Neuronal stem cell (in vitro differentiated cells): Measurements from ENCODE around the gene CACNA2D2.

ENCODE experiments used
- DNase-seq: peaks from one replicate; pipeline ENCODE4 v3.0.0-alpha.2; 2013; ENCODE audit warnings: low spot score
- H2AFZ ChIP-seq: one replicate; pipeline ENCODE4 v1.6.1; 2013; ENCODE audit warnings: mild to moderate bottlenecking, low read length, inconsistent platforms
- H2AK5ac ChIP-seq: 2 replicates; pipeline ENCODE4 v1.6.1; 2013; ENCODE audit warnings: low read depth, mild to moderate bottlenecking, inconsistent platforms, low read length, moderate library complexity, mixed read lengths
- H2BK120ac ChIP-seq: 2 replicates; pipeline ENCODE4 v1.6.1; 2013; ENCODE audit warnings: low read depth, mild to moderate bottlenecking, inconsistent platforms, low read length, moderate library complexity, mixed read lengths
- H2BK12ac ChIP-seq: one replicate; pipeline ENCODE4 v1.6.1; 2013; ENCODE audit warnings: low read length, inconsistent platforms
- H2BK15ac ChIP-seq: 2 replicates; pipeline ENCODE4 v1.6.1; 2013; ENCODE audit warnings: mild to moderate bottlenecking, low read length, inconsistent platforms, mixed read lengths
- H2BK5ac ChIP-seq: one replicate; pipeline ENCODE4 v1.6.1; 2013; ENCODE audit warnings: inconsistent platforms, mild to moderate bottlenecking, low read length, moderate library complexity
- H3K14ac ChIP-seq: one replicate; pipeline ENCODE4 v1.6.1; 2013; ENCODE audit warnings: low read length, inconsistent platforms
- H3K18ac ChIP-seq: 2 replicates; pipeline ENCODE4 v1.6.1; 2013; ENCODE audit warnings: low read length, inconsistent platforms
- H3K23ac ChIP-seq: 2 replicates; pipeline ENCODE4 v1.6.1; 2013; ENCODE audit warnings: low read depth, mild to moderate bottlenecking, mixed read lengths, low read length, inconsistent platforms; ENCODE audit not compliant: poor library complexity
- H3K27ac ChIP-seq: replicated peaks from 3 replicates; pipeline ENCODE4 v1.5.1; 2013; ENCODE audit warnings: low read length, inconsistent platforms
- H3K27me3 ChIP-seq, 3 experiments: 2 replicates each; pipeline ENCODE4 v1.6.1; 2013; ENCODE audit warnings: low read length in 3 of 3, mild to moderate bottlenecking in 2 of 3, inconsistent platforms in 1 of 3, low read depth in 1 of 3, mixed read lengths in 1 of 3, moderate library complexity in 1 of 3; ENCODE audit not compliant: control insufficient read depth in 3 of 3, insufficient read depth in 3 of 3
- H3K36me3 ChIP-seq, 2 donors: replicated peaks in 1 of 2; 2 replicates each; pipeline ENCODE4 v1.6.1; 2013; ENCODE audit warnings: low read length in 2 of 2; ENCODE audit not compliant: control insufficient read depth in 2 of 2, insufficient read depth in 2 of 2
- H3K4ac ChIP-seq: 2 replicates; pipeline ENCODE4 v1.6.1; 2013; ENCODE audit warnings: inconsistent platforms, mild to moderate bottlenecking, low read length, moderate library complexity
- H3K4me1 ChIP-seq, 2 donors: 1 replicate in 1 of 2; 2 replicates in 1 of 2; pipeline ENCODE4 v1.6.1; 2013; ENCODE audit warnings: low read length in 2 of 2, low read depth in 1 of 2; ENCODE audit not compliant: control insufficient read depth in 2 of 2, insufficient read depth in 1 of 2
- H3K4me2 ChIP-seq: one replicate; pipeline ENCODE4 v1.6.1; 2013; ENCODE audit warnings: mild to moderate bottlenecking, low read length, inconsistent platforms; ENCODE audit not compliant: insufficient read depth, poor library complexity, severe bottlenecking
- H3K4me3 ChIP-seq, 2 donors: 2 replicates each; pipeline ENCODE4 v1.5.1; 2013; ENCODE audit warnings: low read length in 2 of 2, mild to moderate bottlenecking in 2 of 2, inconsistent platforms in 1 of 2, moderate library complexity in 1 of 2
- H3K79me1 ChIP-seq: one replicate; pipeline ENCODE4 v1.6.1; 2013; ENCODE audit warnings: low read depth, mild to moderate bottlenecking, inconsistent platforms, low read length, moderate library complexity
- H3K9ac ChIP-seq: one replicate; pipeline ENCODE4 v1.6.1; 2013; ENCODE audit warnings: mild to moderate bottlenecking, low read depth, low read length, inconsistent platforms; ENCODE audit not compliant: poor library complexity
- H3K9me3 ChIP-seq, 2 donors: replicated peaks in 1 of 2; 2 replicates each; pipeline versions ENCODE3 to v1.6.1; 2013; ENCODE audit warnings: low read length in 2 of 2, mild to moderate bottlenecking in 2 of 2, inconsistent platforms in 1 of 2, low read depth in 1 of 2, mixed read lengths in 1 of 2, moderate library complexity in 1 of 2; ENCODE audit not compliant: control insufficient read depth in 2 of 2, insufficient read depth in 1 of 2
- H4K8ac ChIP-seq: one replicate; pipeline ENCODE4 v1.6.1; 2013; ENCODE audit warnings: low read depth, mild to moderate bottlenecking, inconsistent platforms, low read length, moderate library complexity
- H4K91ac ChIP-seq: one replicate; pipeline ENCODE4 v1.6.1; 2013; ENCODE audit warnings: low read length, low read depth, mild to moderate bottlenecking, inconsistent platforms; ENCODE audit not compliant: poor library complexity
- WGBS, 2 donors: extraction: QIAGEN DNeasy Blood & Tissue Kit; methylation state at CpG; one replicate each; pipeline ENCODE4 v1.1.7; 2013; ENCODE audit warnings: missing lambda C conversion rate in 2 of 2, mixed read lengths in 1 of 2; ENCODE audit not compliant: insufficient read length in 2 of 2, insufficient replicate concordance in 1 of 2; ENCODE audit errors: extremely low coverage in 2 of 2; 5-methylcytosine and 5-hydroxymethylcytosine counted together

Gene CACNA2D2

DNA sequence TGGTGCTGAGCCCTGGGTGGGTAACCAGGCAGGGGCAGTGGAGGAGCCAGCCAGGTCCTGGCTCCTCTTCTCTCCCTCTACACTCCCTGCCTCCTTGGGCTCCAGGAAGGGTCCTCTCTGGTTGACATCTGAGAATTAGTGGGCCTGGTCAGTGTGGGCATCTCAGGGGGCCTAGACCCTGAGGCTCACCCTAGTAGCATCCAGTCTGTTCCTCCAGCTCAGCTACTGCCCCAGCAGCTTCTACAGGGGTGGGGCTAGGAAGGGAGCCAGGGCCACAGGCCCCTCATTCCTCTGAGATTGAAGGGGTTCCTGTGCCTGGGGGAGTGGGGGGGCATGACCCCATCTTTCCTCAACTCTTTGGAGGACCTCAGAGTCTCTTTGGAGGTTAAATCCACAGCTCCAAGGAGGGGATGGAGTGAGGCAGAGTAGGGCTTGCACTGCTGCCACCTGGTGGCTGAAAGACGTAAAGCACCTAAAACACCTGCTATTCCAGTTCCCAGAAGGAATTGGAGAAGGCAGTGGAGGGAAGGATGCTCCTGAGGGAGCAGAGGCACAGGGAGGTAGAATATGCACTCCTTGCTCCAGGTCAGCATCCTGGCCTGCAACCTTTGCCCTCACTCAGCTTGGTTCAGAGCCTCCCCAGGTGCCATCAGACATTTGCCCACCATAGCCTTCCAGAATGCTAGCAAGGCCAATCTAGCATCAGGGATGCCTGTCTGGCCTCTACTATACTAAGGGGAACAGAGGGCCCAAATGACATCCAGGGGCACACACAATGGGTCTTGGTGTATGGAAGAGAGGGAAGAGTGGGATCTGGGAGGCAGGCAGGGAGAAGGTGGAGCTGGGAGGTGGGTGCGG is 39.0 kb upstream of the CACNA2D2 start:
- Histone ChIP-seq H3K79me1 (peaks cover 2% of the 10 kb centered on the region), H3K18ac (peak overlapping the region; percentile 39), H3K9ac (no peak overlapping the region), H2BK15ac (peak overlapping the region; percentile 88), H3K14ac (no peak overlapping the region), H4K8ac (no peak overlapping the region), H3K4me3 (no peak overlapping the region), H3K9me3 (no peaks in the 10 kb centered on the region), H3K4ac (no peak overlapping the region), H3K23ac (no peak overlapping the region), H3K4me2 (no peak overlapping the region), H2BK5ac (no peak overlapping the region), H2BK120ac (no peak overlapping the region), H2BK12ac (no peak overlapping the region), H2AFZ (no peak overlapping the region), H2AK5ac (peak overlapping the region; percentile 83), H4K91ac (no peak overlapping the region), H3K36me3 (no peaks in the 10 kb centered on the region), H3K27ac (no peak overlapping the region), H3K27me3 (peaks cover 0 to 26% (median 0%) of the 10 kb centered on the region in 3 experiments), H3K4me1 (peaks cover 4 to 15% of the 10 kb centered on the region in 2 donors)
- no CpG with 5 or more reads among the region's 2 CpGs for WGBS, 2 donors
- DNase-seq: peak; percentile 77

- Histone ChIP-seq H4K91ac (no peak overlapping the region), H3K9me3 (peaks cover 0 to 2% of the 10 kb centered on the region in 2 donors), H3K4me3 (no peak overlapping the region), H3K36me3 (no peaks in the 10 kb centered on the region), H3K14ac (no peak overlapping the region), H2BK12ac (peak overlapping the region; percentile 85), H2AFZ (no peak overlapping the region), H2BK15ac (peak overlapping the region; percentile 88), H3K18ac (peak overlapping the region; percentile 74), H2BK120ac (no peak overlapping the region), H3K4me1 (peaks cover 4 to 17% of the 10 kb centered on the region in 2 donors), H3K79me1 (peaks cover 2% of the 10 kb centered on the region), H3K27me3 (peaks cover 0 to 40% (median 2%) of the 10 kb centered on the region in 3 experiments), H3K27ac (peak overlapping the region; percentile 42), H3K9ac (peak overlapping the region; percentile 7), H2BK5ac (peak overlapping the region; percentile 29), H3K23ac (no peak overlapping the region), H3K4me2 (no peak overlapping the region), H4K8ac (no peak overlapping the region), H3K4ac (no peak overlapping the region), H2AK5ac (peak overlapping the region; percentile 12)
- DNase-seq: no peak
- no CpG with 5 or more reads among the region's 18 CpGs for WGBS, 2 donors
Measured at GRCh38 chr3:50539356-50540286, 36.2 kb upstream of the CACNA2D2 start.

- H3K9ac ChIP-seq: no peak overlapping the region
- H3K36me3 ChIP-seq: no peaks in the 10 kb centered on the region
- WGBS, 2 donors: no CpG with 5 or more reads among the region's 4 CpGs
- H3K4me2 ChIP-seq: no peak overlapping the region
- H3K4me3 ChIP-seq: no peak overlapping the region
- H3K4ac ChIP-seq: no peak overlapping the region
- no peak overlapping the region for H2BK12ac ChIP-seq
- H2BK5ac ChIP-seq: no peak overlapping the region
- H2BK15ac ChIP-seq: peak overlapping the region; percentile 77
- H2AK5ac ChIP-seq: peak overlapping the region; percentile 80
- no peak overlapping the region for H3K27ac ChIP-seq
- H4K91ac ChIP-seq: no peak overlapping the region
- no peak for DNase-seq
- no peak overlapping the region for H4K8ac ChIP-seq
- H3K4me1 ChIP-seq: peaks cover 15 to 28% of the 10 kb centered on the region in 2 donors
- H3K18ac ChIP-seq: peak overlapping the region; percentile 13
- peak overlapping the region; percentile 18 for H2BK120ac ChIP-seq
- peaks cover 0 to 60% (median 2%) of the 10 kb centered on the region in 3 experiments for H3K27me3 ChIP-seq
- H3K9me3 ChIP-seq: peaks cover 0 to 2% of the 10 kb centered on the region in 2 donors
- no peak overlapping the region for H2AFZ ChIP-seq
- H3K79me1 ChIP-seq: peaks cover 2% of the 10 kb centered on the region
- H3K23ac ChIP-seq: no peak overlapping the region
- H3K14ac ChIP-seq: no peak overlapping the region
Measured at GRCh38 chr3:50537421-50538129, 34.1 kb upstream of the CACNA2D2 start.
